A549 treated with GW870086 at 1 μM for 4 hours (cell line): Measurements from ENCODE around the gene LRBA. TPM values are rescaled to one million over a fixed set of nuclear protein-coding genes. Genes with fewer than 3 reads are reported as not detected.

Experiments
- total RNA-seq: library from RNA; stranded (reverse); fragments of 200-300 nt; extraction: Qiagen RNA extraction; gene quantifications from 5 replicates; pipeline ENCODE4 v1.2.3, GENCODE V29; 2022; ENCODE audit warnings: low read depth

The LRBA gene, protein sequence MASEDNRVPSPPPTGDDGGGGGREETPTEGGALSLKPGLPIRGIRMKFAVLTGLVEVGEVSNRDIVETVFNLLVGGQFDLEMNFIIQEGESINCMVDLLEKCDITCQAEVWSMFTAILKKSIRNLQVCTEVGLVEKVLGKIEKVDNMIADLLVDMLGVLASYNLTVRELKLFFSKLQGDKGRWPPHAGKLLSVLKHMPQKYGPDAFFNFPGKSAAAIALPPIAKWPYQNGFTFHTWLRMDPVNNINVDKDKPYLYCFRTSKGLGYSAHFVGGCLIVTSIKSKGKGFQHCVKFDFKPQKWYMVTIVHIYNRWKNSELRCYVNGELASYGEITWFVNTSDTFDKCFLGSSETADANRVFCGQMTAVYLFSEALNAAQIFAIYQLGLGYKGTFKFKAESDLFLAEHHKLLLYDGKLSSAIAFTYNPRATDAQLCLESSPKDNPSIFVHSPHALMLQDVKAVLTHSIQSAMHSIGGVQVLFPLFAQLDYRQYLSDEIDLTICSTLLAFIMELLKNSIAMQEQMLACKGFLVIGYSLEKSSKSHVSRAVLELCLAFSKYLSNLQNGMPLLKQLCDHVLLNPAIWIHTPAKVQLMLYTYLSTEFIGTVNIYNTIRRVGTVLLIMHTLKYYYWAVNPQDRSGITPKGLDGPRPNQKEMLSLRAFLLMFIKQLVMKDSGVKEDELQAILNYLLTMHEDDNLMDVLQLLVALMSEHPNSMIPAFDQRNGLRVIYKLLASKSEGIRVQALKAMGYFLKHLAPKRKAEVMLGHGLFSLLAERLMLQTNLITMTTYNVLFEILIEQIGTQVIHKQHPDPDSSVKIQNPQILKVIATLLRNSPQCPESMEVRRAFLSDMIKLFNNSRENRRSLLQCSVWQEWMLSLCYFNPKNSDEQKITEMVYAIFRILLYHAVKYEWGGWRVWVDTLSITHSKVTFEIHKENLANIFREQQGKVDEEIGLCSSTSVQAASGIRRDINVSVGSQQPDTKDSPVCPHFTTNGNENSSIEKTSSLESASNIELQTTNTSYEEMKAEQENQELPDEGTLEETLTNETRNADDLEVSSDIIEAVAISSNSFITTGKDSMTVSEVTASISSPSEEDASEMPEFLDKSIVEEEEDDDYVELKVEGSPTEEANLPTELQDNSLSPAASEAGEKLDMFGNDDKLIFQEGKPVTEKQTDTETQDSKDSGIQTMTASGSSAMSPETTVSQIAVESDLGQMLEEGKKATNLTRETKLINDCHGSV (N-terminal part only)
- total RNA-seq: 5.8 to 8.0 TPM (median 6.9 TPM) in 5 replicates

GRCh38 chr4:151014521-151015458 is at the start of gene LRBA:
Gene LRBA (minus strand): TSS chr4:151015284. CDS start chr4:151014642, 642 bp downstream.

GRCh38 chr4:150582146-150582872 is 432.8 kb downstream of the LRBA start, which contains the start of gene MAB21L2:
Gene MAB21L2 (plus strand): TSS chr4:150582151. CDS start chr4:150583030, 879 bp downstream.

Other genes starting within 250 kb of the LRBA start
- gene RPS3A, start 84.3 kb upstream of the LRBA start, total RNA-seq: 1,667 to 2,027 TPM (median 1,724 TPM) in 5 replicates